Uterus (tissue), 2 donors: Measurements from ENCODE around the gene DCTN5.
"Not testable (repeated sequence)": the region's sequence is repeated elsewhere in the genome, so short reads cannot be mapped to it uniquely, and the experiment has no call there.

ENCODE experiments used
- POLR2A ChIP-seq, 2 donors: fragments of 450-650 bp; IDR thresholded peaks; one replicate each; pipeline ENCODE4 v1.6.1; 2016; ENCODE audit warnings: antibody characterized with exemption in 2 of 2, mild to moderate bottlenecking in 1 of 2, moderate library complexity in 1 of 2
- TF ChIP-seq, protein P1 (sequence below), 4 experiments: fragments of 200-600 bp in 2 of 4; fragments of 450-650 bp in 2 of 4; sonication (generic) in 2 of 4; IDR thresholded peaks; one replicate each; pipeline ENCODE4 v1.5.1; 2016 to 2019; ENCODE audit warnings: antibody characterized with exemption in 4 of 4, mild to moderate bottlenecking in 2 of 4, moderate library complexity in 1 of 4

GRCh38 chr16:23610905-23611304 is 30.4 kb upstream of the DCTN5 start:
- TF ChIP-seq POLR2A (IDR thresholded peaks at IDR 0.05): not testable (repeated sequence)
- TF ChIP-seq, protein P1, sequence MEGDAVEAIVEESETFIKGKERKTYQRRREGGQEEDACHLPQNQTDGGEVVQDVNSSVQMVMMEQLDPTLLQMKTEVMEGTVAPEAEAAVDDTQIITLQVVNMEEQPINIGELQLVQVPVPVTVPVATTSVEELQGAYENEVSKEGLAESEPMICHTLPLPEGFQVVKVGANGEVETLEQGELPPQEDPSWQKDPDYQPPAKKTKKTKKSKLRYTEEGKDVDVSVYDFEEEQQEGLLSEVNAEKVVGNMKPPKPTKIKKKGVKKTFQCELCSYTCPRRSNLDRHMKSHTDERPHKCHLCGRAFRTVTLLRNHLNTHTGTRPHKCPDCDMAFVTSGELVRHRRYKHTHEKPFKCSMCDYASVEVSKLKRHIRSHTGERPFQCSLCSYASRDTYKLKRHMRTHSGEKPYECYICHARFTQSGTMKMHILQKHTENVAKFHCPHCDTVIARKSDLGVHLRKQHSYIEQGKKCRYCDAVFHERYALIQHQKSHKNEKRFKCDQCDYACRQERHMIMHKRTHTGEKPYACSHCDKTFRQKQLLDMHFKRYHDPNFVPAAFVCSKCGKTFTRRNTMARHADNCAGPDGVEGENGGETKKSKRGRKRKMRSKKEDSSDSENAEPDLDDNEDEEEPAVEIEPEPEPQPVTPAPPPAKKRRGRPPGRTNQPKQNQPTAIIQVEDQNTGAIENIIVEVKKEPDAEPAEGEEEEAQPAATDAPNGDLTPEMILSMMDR (IDR thresholded peaks at IDR 0.05): not testable (repeated sequence)
